ENCODE results near the gene PLCL2. TPM values are rescaled to one million over a fixed set of nuclear protein-coding genes. Genes with fewer than 3 reads are reported as not detected.

Gene PLCL2
- total and polyA plus RNA-seq, 9 donors, result 12.6 to 54.2 (median 24.7) TPM

DNA sequence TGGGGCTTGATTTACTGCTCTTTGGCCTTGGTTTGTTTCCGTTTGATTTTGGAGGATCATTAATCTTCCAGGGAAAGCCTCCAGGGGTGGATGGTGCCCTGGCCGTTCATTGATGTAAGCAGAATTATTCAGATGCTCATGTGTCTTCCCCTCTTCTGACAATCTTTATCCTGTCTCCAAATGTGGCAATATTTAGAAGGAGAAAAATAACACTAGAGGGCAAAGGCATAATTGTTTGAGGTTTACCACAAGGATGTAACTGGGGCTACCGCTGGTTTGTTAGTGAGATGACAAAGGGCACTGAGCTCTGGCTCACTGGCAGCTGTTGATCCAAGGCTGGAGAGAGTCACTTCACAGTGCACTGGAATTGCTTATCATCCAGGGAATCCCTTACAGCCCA is 18.2 kb upstream of the PLCL2 start:
- Histone ChIP-seq H3K9me3 (no peaks in the 10 kb centered on the region), H3K4me1 (ENCODE audit: insufficient read depth) (peaks cover 4% of the 10 kb centered on the region), H3K27ac (no peak overlapping the region), H3K36me3 (no peaks in the 10 kb centered on the region), H3K27me3 (no peaks in the 10 kb centered on the region), H3K4me3 (no peak overlapping the region)
- intact Hi-C loops (cut with DNase I), result no loop called here
- WGBS, 3 donors, result 27 to 37% (median 29%) methylated on average over 3 of the region's 3 CpGs
- TF ChIP-seq, protein P1, sequence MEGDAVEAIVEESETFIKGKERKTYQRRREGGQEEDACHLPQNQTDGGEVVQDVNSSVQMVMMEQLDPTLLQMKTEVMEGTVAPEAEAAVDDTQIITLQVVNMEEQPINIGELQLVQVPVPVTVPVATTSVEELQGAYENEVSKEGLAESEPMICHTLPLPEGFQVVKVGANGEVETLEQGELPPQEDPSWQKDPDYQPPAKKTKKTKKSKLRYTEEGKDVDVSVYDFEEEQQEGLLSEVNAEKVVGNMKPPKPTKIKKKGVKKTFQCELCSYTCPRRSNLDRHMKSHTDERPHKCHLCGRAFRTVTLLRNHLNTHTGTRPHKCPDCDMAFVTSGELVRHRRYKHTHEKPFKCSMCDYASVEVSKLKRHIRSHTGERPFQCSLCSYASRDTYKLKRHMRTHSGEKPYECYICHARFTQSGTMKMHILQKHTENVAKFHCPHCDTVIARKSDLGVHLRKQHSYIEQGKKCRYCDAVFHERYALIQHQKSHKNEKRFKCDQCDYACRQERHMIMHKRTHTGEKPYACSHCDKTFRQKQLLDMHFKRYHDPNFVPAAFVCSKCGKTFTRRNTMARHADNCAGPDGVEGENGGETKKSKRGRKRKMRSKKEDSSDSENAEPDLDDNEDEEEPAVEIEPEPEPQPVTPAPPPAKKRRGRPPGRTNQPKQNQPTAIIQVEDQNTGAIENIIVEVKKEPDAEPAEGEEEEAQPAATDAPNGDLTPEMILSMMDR (IDR thresholded peaks at IDR 0.05), result no peak
- TF ChIP-seq POLR2A (IDR thresholded peaks at IDR 0.05) (no peak), EP300 (IDR thresholded peaks at IDR 0.05) (no peak)
- DNase-seq, result no peak

DNA sequence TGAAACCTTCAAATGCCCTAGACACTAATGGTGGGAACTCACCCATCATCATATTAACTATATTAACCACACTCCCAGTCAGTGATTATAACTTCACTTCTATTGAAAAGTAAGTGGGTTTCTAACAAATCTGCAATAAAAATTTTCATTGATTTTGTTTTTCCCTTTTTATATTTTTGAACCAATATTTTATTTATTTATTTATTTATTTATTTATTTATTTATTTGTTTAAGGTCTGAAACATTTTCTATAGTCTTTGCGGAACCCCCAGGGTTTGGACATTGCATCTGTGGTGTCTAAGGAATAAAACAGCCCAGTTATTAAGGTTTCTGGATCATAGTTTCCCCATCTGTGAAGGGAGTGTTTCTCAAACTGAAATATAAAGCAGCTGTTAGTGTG is 16.2 kb upstream of the PLCL2 start:
- intact Hi-C loops (cut with DNase I), result no loop called here
- Histone ChIP-seq H3K9me3 (no peaks in the 10 kb centered on the region), H3K27ac (no peak overlapping the region), H3K4me1 (ENCODE audit: insufficient read depth) (peaks cover 4% of the 10 kb centered on the region), H3K4me3 (no peak overlapping the region), H3K36me3 (no peaks in the 10 kb centered on the region), H3K27me3 (no peaks in the 10 kb centered on the region)
- no peak for DNase-seq
- WGBS, 3 donors, result 95 to 100% (median 97%) methylated on average over 1 of the region's 1 CpG
- no peak for TF ChIP-seq POLR2A (IDR thresholded peaks at IDR 0.05)
- TF ChIP-seq EP300 (IDR thresholded peaks at IDR 0.05), result no peak
- TF ChIP-seq, protein P1 (IDR thresholded peaks at IDR 0.05), result no peak

DNA sequence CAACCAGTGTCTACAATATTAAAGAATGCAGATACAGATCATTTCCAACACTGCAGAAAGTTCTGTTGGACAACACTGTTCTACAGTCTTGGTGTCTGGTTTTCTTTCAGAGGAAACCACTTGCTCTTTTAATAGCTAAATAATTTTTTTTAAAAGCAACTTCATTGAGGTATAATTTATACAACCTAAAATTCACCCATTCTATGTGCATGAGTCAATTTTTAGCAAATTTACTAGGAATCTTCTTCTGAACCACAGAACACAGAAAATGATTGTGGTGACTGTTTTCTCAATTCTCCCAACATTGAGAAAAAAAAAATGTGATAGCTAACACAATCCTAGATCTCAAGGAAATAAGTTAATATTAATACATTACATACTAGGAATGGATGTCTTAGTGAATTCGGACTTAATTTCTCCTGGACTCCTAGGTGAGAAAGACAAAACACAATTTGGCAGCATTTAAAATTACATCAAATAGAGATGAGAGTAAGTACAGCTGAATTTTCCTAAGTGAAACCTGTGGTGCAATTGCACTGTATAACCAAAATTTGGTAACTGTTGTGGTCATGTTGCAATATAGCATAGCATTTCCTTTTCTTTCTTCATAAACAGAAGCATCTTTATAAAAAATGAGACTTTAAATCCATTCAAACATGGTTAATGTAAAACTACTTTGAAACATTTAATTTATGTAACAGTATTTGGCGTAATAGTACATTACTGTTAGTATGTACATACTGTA is 15.3 kb upstream of the PLCL2 start:
- Histone ChIP-seq H3K27me3 (no peaks in the 10 kb centered on the region), H3K4me3 (no peak overlapping the region), H3K9me3 (no peaks in the 10 kb centered on the region), H3K36me3 (no peaks in the 10 kb centered on the region), H3K27ac (no peak overlapping the region), H3K4me1 (ENCODE audit: insufficient read depth) (peaks cover 4% of the 10 kb centered on the region)
- DNase-seq, result no peak
- 43 to 66% (median 48%) methylated on average over 2 of the region's 2 CpGs for whole genome bisulfite sequencing, 3 donors
- TF ChIP-seq POLR2A (IDR thresholded peaks at IDR 0.05) (no peak), EP300 (IDR thresholded peaks at IDR 0.05) (no peak)
- TF ChIP-seq, protein P1 (IDR thresholded peaks at IDR 0.05), result no peak
- intact Hi-C loops (cut with DNase I), result no loop called here

DNA sequence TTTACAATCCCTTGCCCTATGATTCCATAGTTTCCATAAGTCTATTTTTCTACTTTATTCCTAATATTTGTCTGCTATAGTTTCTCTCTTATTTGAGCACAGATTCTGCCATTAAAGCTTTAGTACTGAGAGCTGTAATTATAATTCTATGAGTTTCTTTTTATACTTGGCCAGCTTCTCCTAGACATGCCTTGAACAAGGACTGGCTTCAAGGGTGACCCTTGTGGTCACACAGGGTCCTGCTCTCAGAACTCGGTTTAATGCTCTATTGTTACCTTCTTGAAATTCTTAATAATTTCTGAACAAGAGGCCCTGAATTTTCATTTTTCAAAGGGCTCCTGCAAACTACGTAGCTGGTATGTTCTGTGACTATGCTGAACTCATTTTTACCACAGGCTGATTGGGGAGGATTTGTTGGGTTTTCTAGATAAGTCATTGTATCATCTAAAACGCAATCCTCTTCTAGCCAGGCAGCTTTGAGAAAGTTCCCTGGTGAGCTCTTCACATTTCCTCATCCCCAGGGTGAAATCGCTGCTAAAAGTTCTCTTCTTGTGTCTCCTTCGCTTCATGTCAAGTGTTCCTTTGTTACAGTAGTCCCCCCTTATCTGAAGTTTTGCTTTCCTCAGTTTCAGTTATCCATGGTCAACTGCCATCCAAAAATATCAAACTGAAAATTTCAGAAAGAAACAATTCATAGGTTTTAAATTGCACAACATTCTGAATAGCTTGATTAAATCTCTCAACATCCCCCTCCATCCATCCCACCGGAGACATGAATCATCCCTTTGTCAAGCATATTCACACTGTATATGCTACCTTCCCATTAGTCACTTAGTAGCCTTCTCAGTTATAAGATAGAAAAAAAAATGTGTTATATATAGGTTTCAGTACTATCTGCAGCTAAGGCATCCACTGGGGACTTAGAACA is 12.6 kb upstream of the PLCL2 start:
- Histone ChIP-seq H3K27ac (no peak overlapping the region), H3K27me3 (no peaks in the 10 kb centered on the region), H3K4me1 (ENCODE audit: insufficient read depth) (no peaks in the 10 kb centered on the region), H3K36me3 (no peaks in the 10 kb centered on the region), H3K4me3 (no peak overlapping the region), H3K9me3 (no peaks in the 10 kb centered on the region)
- TF ChIP-seq, protein P1 (IDR thresholded peaks at IDR 0.05), result no peak
- TF ChIP-seq POLR2A (IDR thresholded peaks at IDR 0.05) (no peak), EP300 (IDR thresholded peaks at IDR 0.05) (no peak)
- no peak for DNase-seq
- intact Hi-C loops (cut with DNase I), result no loop called here
- WGBS, 3 donors, result 91 to 93% (median 92%) methylated on average over 6 of the region's 6 CpGs

Measured in ovary (tissue), 9 donors.